ENCODE results near the gene BCL2L2. TPM values are rescaled to one million over a fixed set of nuclear protein-coding genes. Genes with fewer than 3 reads are reported as not detected.

The BCL2L2 gene
- total and polyA plus RNA-seq, 5 donors from 2014 or later = 2.6 TPM; not detected in 4

- peaks cover 0 to 3% (median 0%) of the 10 kb centered on the region in 7 donors for H3K9me3 Mint-ChIP-seq
- no peaks in the 10 kb centered on the region for H3K36me3 ChIP-seq (ENCODE audit: control insufficient read depth, insufficient read depth, low read length)
- no peaks in the 10 kb centered on the region for H3K4me1 Mint-ChIP-seq
- H3K4me3 ChIP-seq (ENCODE audit: low read depth, low read length) = no peak overlapping the region
- peaks cover 3% of the 10 kb centered on the region for H3K36me3 Mint-ChIP-seq
- H3K4me3 Mint-ChIP-seq = no peak overlapping the region
- ATAC-seq (ENCODE audit: low read depth in 2 of 2) (no peak), DNase-seq (no peak)
- peaks cover 22% of the 10 kb centered on the region for H3K27me3 ChIP-seq (ENCODE audit: control insufficient read depth, insufficient read depth, low read length)
- H3K27me3 Mint-ChIP-seq = peaks cover 56% of the 10 kb centered on the region
- no peak overlapping the region for H3K27ac Mint-ChIP-seq
- no peaks in the 10 kb centered on the region for H3K4me1 ChIP-seq (ENCODE audit: control insufficient read depth, insufficient read depth, low read length, poor library complexity, severe bottlenecking)
- H3K9me3 ChIP-seq (ENCODE audit: control insufficient read depth in 2 of 2, low read length in 2 of 2) = peaks cover 0 to 8% of the 10 kb centered on the region in 2 experiments
- no peak overlapping the region for H3K27ac ChIP-seq (ENCODE audit: insufficient read depth, low read length, poor library complexity, severe bottlenecking)
Measured at GRCh38 chr14:23339506-23340268, 33.1 kb downstream of the BCL2L2 start.

GRCh38 chr14:23344481-23344880 lies 37.8 kb downstream of the BCL2L2 start:
- no peak overlapping the region for H3K27ac ChIP-seq (ENCODE audit: insufficient read depth, low read length, poor library complexity, severe bottlenecking)
- no peak for DNase-seq
- peaks cover 47% of the 10 kb centered on the region for H3K27me3 Mint-ChIP-seq
- H3K27ac Mint-ChIP-seq = no peak overlapping the region
- no peaks in the 10 kb centered on the region for H3K4me1 ChIP-seq (ENCODE audit: control insufficient read depth, insufficient read depth, low read length, poor library complexity, severe bottlenecking)
- no peak overlapping the region for H3K4me3 Mint-ChIP-seq
- no peak overlapping the region for H3K4me3 ChIP-seq (ENCODE audit: low read depth, low read length)
- H3K36me3 Mint-ChIP-seq = peaks cover 3% of the 10 kb centered on the region
- no peaks in the 10 kb centered on the region for H3K4me1 Mint-ChIP-seq
- peaks cover 12% of the 10 kb centered on the region for H3K27me3 ChIP-seq (ENCODE audit: control insufficient read depth, insufficient read depth, low read length)
- H3K9me3 ChIP-seq (ENCODE audit: control insufficient read depth in 2 of 2, low read length in 2 of 2) = peaks cover 0 to 4% of the 10 kb centered on the region in 2 experiments
- peaks cover 0 to 2% (median 0%) of the 10 kb centered on the region in 7 donors for H3K9me3 Mint-ChIP-seq
- ATAC-seq (ENCODE audit: low read depth in 2 of 2) = no peak
- no peaks in the 10 kb centered on the region for H3K36me3 ChIP-seq (ENCODE audit: control insufficient read depth, insufficient read depth, low read length)

GRCh38 chr14:23345987-23346692 lies 39.5 kb downstream of the BCL2L2 start:
- Mint-ChIP-seq H3K27ac (no peak overlapping the region), H3K4me3 (no peak overlapping the region), H3K9me3 (peaks cover 0 to 5% (median 0%) of the 10 kb centered on the region in 7 donors)

GRCh38 chr14:23346693-23347405 lies 40.2 kb downstream of the BCL2L2 start:
- peaks cover 9% of the 10 kb centered on the region for H3K27me3 ChIP-seq (ENCODE audit: control insufficient read depth, insufficient read depth, low read length)
- no peak overlapping the region for H3K27ac Mint-ChIP-seq
- peaks cover 12% of the 10 kb centered on the region for H3K36me3 Mint-ChIP-seq
- H3K36me3 ChIP-seq (ENCODE audit: control insufficient read depth, insufficient read depth, low read length) = no peaks in the 10 kb centered on the region
- peaks cover 0 to 7% (median 0%) of the 10 kb centered on the region in 7 donors for H3K9me3 Mint-ChIP-seq
- H3K4me3 Mint-ChIP-seq = no peak overlapping the region
- ATAC-seq (ENCODE audit: low read depth in 2 of 2) (no peak), DNase-seq (no peak)
- H3K4me1 ChIP-seq (ENCODE audit: control insufficient read depth, insufficient read depth, low read length, poor library complexity, severe bottlenecking) = peaks cover 4% of the 10 kb centered on the region
- H3K27me3 Mint-ChIP-seq = peaks cover 52% of the 10 kb centered on the region
- H3K4me1 Mint-ChIP-seq = peaks cover 0 to 9% (median 0%) of the 10 kb centered on the region in 4 donors
- H3K27ac ChIP-seq (ENCODE audit: insufficient read depth, low read length, poor library complexity, severe bottlenecking) = no peak overlapping the region
- no peaks in the 10 kb centered on the region for H3K9me3 ChIP-seq (ENCODE audit: control insufficient read depth in 2 of 2, low read length in 2 of 2)
- no peak overlapping the region for H3K4me3 ChIP-seq (ENCODE audit: low read depth, low read length)

More at GRCh38 chr14:23345987-23346692, 39.5 kb downstream of the BCL2L2 start:
- H3K4me3 ChIP-seq (ENCODE audit: low read depth, low read length) = no peak overlapping the region
- H3K27ac ChIP-seq (ENCODE audit: insufficient read depth, low read length, poor library complexity, severe bottlenecking) = no peak overlapping the region
- Mint-ChIP-seq H3K36me3 (peaks cover 9% of the 10 kb centered on the region), H3K4me1 (peaks cover 0 to 5% (median 0%) of the 10 kb centered on the region in 4 donors), H3K27me3 (peaks cover 48% of the 10 kb centered on the region)
- ATAC-seq (ENCODE audit: low read depth in 2 of 2) = no peak
- peaks cover 11% of the 10 kb centered on the region for H3K27me3 ChIP-seq (ENCODE audit: control insufficient read depth, insufficient read depth, low read length)
- no peaks in the 10 kb centered on the region for H3K36me3 ChIP-seq (ENCODE audit: control insufficient read depth, insufficient read depth, low read length)
- H3K9me3 ChIP-seq (ENCODE audit: control insufficient read depth in 2 of 2, low read length in 2 of 2) = no peaks in the 10 kb centered on the region
- H3K4me1 ChIP-seq (ENCODE audit: control insufficient read depth, insufficient read depth, low read length, poor library complexity, severe bottlenecking) = no peaks in the 10 kb centered on the region
- no peak for DNase-seq

GRCh38 chr14:23347406-23348296 lies 41.0 kb downstream of the BCL2L2 start:
- Mint-ChIP-seq H3K27ac (no peak overlapping the region), H3K27me3 (peaks cover 48% of the 10 kb centered on the region), H3K4me3 (no peak overlapping the region), H3K4me1 (peaks cover 0 to 10% (median 0%) of the 10 kb centered on the region in 4 donors), H3K36me3 (peaks cover 12% of the 10 kb centered on the region), H3K9me3 (peaks cover 0 to 7% (median 0%) of the 10 kb centered on the region in 7 donors)
- no peaks in the 10 kb centered on the region for H3K9me3 ChIP-seq (ENCODE audit: control insufficient read depth in 2 of 2, low read length in 2 of 2)
- ATAC-seq (ENCODE audit: low read depth in 2 of 2) = no peak
- H3K4me1 ChIP-seq (ENCODE audit: control insufficient read depth, insufficient read depth, low read length, poor library complexity, severe bottlenecking) = peaks cover 6% of the 10 kb centered on the region
- no peak overlapping the region for H3K27ac ChIP-seq (ENCODE audit: insufficient read depth, low read length, poor library complexity, severe bottlenecking)
- no peak for DNase-seq
- H3K4me3 ChIP-seq (ENCODE audit: low read depth, low read length) = no peak overlapping the region
- H3K27me3 ChIP-seq (ENCODE audit: control insufficient read depth, insufficient read depth, low read length) = peaks cover 6% of the 10 kb centered on the region
- H3K36me3 ChIP-seq (ENCODE audit: control insufficient read depth, insufficient read depth, low read length) = no peaks in the 10 kb centered on the region

- no peaks in the 10 kb centered on the region for H3K9me3 ChIP-seq (ENCODE audit: control insufficient read depth in 2 of 2, low read length in 2 of 2)
- peaks cover 6% of the 10 kb centered on the region for H3K4me1 ChIP-seq (ENCODE audit: control insufficient read depth, insufficient read depth, low read length, poor library complexity, severe bottlenecking)
- peaks cover 10% of the 10 kb centered on the region for H3K27me3 ChIP-seq (ENCODE audit: control insufficient read depth, insufficient read depth, low read length)
- DNase-seq (no peak), ATAC-seq (ENCODE audit: low read depth in 2 of 2) (no peak)
- Mint-ChIP-seq H3K27me3 (peaks cover 48% of the 10 kb centered on the region), H3K36me3 (peaks cover 12% of the 10 kb centered on the region), H3K9me3 (peaks cover 0 to 7% (median 0%) of the 10 kb centered on the region in 7 donors), H3K4me1 (peaks cover 2 to 16% (median 5%) of the 10 kb centered on the region in 4 donors), H3K27ac (no peak overlapping the region), H3K4me3 (no peak overlapping the region)
- no peak overlapping the region for H3K4me3 ChIP-seq (ENCODE audit: low read depth, low read length)
- no peaks in the 10 kb centered on the region for H3K36me3 ChIP-seq (ENCODE audit: control insufficient read depth, insufficient read depth, low read length)
- H3K27ac ChIP-seq (ENCODE audit: insufficient read depth, low read length, poor library complexity, severe bottlenecking) = no peak overlapping the region
Measured at GRCh38 chr14:23348297-23348655, 41.6 kb downstream of the BCL2L2 start.
